ENCODE data around the gene STIM2.

The STIM2 gene

DNA sequence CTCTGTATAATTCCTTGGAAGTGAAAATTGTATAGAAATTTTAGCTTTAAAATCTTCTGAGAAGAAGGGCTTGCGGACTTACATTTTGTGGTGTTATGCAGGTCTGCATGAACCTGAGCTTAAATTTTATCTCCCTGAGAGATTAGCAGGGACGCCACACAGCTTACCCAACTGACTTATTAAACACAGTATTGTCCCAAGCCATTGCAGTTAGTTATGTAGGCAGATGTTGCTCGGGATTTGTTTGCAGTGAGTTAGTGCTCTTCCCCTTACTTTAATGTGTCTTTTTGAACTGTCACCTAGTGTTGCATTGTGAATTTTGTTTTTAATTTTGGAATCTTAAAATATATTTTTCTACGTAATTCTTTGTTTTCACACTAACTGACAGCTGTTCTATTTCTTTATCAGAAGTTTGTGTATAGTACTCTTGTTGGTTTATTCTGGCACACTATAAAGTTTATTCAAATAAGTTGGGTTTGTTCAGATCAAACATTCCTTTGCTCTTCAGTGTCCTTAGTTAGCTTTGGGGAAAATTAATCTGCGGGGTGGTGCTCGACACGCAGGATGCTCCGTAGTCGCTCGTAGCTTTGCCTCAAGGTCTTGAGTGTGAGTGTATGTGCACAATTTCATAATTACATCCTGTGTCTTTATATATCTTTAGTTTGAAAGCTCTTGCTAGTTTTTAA, 145.4 kb downstream of the STIM2 start:
- peak; percentile 26 for FAIRE-seq
- TF ChIP-seq TAF1 (IDR thresholded peaks at IDR 0.05; ENCODE audit: low read depth, low read length) (no peak), POLR2A (IDR thresholded peaks at IDR 0.05; ENCODE audit: low read depth, low read length) (no peak), POU2F2 (IDR thresholded peaks at IDR 0.05; ENCODE audit: low read depth, low read length) (no peak), SPI1 (IDR thresholded peaks at IDR 0.05; ENCODE audit: low read depth, low read length) (no peak), POLR2AphosphoS5 (IDR thresholded peaks at IDR 0.05; ENCODE audit: low read depth, low read length) (no peak), PAX5 (IDR thresholded peaks at IDR 0.05; ENCODE audit: insufficient read depth, low read length, severe bottlenecking) (no peak)
- DNase-seq (ENCODE audit: insufficient read length, low spot score): no peak

DNA sequence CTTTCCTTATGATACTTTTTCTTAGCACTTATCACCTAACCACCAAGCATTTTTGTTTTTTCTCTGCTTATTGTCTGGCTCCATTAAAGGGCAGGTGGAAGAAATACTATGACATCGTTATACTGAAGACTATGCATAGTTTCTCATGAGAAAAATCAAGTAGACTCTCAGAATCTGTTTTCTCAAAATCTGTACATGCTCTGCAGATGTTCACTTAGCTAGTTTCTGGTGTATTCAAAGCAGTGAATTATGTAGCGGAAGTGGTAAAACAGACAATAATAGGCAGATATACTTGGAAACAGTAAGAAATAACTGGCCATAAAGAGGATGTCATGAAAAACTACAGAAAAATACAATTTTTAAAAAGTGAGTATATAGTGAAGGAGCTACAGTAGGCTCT, 146.0 kb downstream of the STIM2 start:
- DNase-seq (ENCODE audit: insufficient read length, low spot score): no peak
- TF ChIP-seq POLR2A (IDR thresholded peaks at IDR 0.05; ENCODE audit: low read depth, low read length): no peak
- TF ChIP-seq SPI1 (IDR thresholded peaks at IDR 0.05; ENCODE audit: low read depth, low read length): peak; percentile 18; the same call in 1 of the 2 replicates
- no peak for FAIRE-seq

DNA sequence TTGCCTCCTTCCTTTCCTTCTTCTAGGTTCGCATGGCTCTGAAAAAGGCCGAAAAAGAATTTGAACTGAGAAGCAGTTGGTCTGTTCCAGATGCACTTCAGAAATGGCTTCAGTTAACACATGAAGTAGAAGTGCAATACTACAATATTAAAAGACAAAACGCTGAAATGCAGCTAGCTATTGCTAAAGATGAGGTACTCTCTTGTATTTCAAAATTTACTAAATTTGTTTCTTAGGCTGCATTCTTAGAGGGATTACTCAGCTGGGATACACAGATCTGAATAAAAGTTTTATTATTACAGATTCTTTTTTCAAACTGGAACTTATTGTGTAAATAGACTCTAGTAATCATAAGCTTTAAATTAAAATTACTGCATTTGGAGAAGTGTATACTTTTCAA, 146.9 kb downstream of the STIM2 start:
- no peak for TF ChIP-seq PAX5 (IDR thresholded peaks at IDR 0.05; ENCODE audit: insufficient read depth, low read length, severe bottlenecking)
- no peak for TF ChIP-seq TAF1 (IDR thresholded peaks at IDR 0.05; ENCODE audit: low read depth, low read length)
- DNase-seq (ENCODE audit: insufficient read length, low spot score) (no peak), FAIRE-seq (no peak)

DNA sequence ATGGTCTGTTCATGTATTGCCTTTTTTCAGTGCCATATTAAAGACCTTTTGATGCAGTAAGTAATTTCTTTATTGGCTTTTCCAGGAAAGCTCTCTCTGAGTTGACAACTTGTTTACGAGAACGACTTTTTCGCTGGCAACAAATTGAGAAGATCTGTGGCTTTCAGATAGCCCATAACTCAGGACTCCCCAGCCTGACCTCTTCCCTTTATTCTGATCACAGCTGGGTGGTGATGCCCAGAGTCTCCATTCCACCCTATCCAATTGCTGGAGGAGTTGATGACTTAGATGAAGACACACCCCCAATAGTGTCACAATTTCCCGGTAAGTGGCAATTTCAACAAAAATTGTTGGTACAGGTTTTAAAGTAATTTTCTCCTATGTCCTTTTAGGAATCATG, 148.0 kb downstream of the STIM2 start:
- FAIRE-seq (no peak), DNase-seq (ENCODE audit: insufficient read length, low spot score) (no peak)
- TF ChIP-seq SPI1 (IDR thresholded peaks at IDR 0.05; ENCODE audit: low read depth, low read length): no peak
- no peak for TF ChIP-seq PAX5 (IDR thresholded peaks at IDR 0.05; ENCODE audit: insufficient read depth, low read length, severe bottlenecking)
- TF ChIP-seq POLR2AphosphoS5 (IDR thresholded peaks at IDR 0.05; ENCODE audit: low read depth, low read length): no peak

- peak; percentile 48 for FAIRE-seq
- no peak for DNase-seq (ENCODE audit: insufficient read length, low spot score)
- TF ChIP-seq POLR2AphosphoS5 (IDR thresholded peaks at IDR 0.05; ENCODE audit: low read depth, low read length): no peak
- no peak for TF ChIP-seq POU2F2 (IDR thresholded peaks at IDR 0.05; ENCODE audit: low read depth, low read length)
- no peak for TF ChIP-seq POLR2A (IDR thresholded peaks at IDR 0.05; ENCODE audit: low read depth, low read length)
- TF ChIP-seq PAX5 (IDR thresholded peaks at IDR 0.05; ENCODE audit: insufficient read depth, low read length, severe bottlenecking): no peak
- TF ChIP-seq SPI1 (IDR thresholded peaks at IDR 0.05; ENCODE audit: low read depth, low read length): no peak
- no peak for TF ChIP-seq TAF1 (IDR thresholded peaks at IDR 0.05; ENCODE audit: low read depth, low read length)
These were observed 148.9 kb downstream of the STIM2 start for GRCh38 chr4:27009539-27009938.

DNA sequence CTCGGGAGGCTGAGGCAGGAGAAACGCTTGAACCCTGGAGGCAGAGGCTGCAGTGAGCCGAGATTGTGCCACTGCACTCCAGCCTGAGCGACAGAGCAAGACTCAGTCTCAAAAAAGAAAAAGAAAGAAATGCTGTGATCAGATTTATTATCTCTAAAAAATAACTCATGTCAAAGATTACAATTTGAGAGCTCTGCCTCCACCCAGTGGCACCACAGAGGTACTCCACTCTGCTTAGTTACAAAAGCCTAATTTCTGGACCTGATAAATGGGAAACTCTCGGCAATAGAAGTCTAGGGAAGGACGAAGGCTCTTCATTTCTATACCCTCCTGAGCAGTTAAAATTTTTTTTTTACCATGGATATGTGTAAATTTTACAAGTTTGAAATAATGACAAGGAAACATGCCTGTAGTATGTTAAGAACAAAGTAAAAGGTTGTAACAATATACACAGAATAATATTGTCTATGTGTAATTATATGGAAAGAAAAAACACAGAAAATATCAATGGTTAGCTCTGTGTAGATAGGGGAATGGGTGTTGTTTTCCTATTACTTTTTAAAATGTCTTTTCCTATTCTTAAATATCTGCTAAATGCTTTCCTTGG, 149.8 kb downstream of the STIM2 start:
- no peak for DNase-seq (ENCODE audit: insufficient read length, low spot score)
- TF ChIP-seq POLR2A (IDR thresholded peaks at IDR 0.05; ENCODE audit: low read depth, low read length): no peak
- no peak for TF ChIP-seq POLR2AphosphoS5 (IDR thresholded peaks at IDR 0.05; ENCODE audit: low read depth, low read length)
- no peak for TF ChIP-seq PAX5 (IDR thresholded peaks at IDR 0.05; ENCODE audit: insufficient read depth, low read length, severe bottlenecking)
- no peak for TF ChIP-seq SPI1 (IDR thresholded peaks at IDR 0.05; ENCODE audit: low read depth, low read length)
- TF ChIP-seq POU2F2 (IDR thresholded peaks at IDR 0.05; ENCODE audit: low read depth, low read length): no peak
- no peak for TF ChIP-seq TAF1 (IDR thresholded peaks at IDR 0.05; ENCODE audit: low read depth, low read length)

DNA sequence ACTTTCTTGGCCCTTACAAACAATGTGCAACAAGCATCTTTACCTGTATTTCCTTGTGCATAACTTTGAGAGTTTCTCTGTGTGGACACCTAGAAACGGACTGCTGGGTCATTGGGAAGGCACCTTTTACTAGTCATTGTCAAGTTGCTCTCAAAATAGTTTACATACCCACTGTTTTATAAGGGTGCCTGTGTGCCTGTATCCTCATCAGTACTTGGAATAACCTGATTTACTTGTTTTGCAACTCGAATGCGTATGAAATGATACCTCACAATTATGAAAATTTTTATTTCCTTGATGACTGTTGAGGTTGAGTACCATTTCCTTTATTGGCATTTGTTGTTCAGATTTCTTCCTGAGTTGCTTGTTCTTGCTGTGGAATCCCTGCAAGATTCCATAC, 150.8 kb downstream of the STIM2 start:
- TF ChIP-seq POU2F2 (IDR thresholded peaks at IDR 0.05; ENCODE audit: low read depth, low read length): no peak
- TF ChIP-seq PAX5 (IDR thresholded peaks at IDR 0.05; ENCODE audit: insufficient read depth, low read length, severe bottlenecking): no peak
- no peak for TF ChIP-seq POLR2AphosphoS5 (IDR thresholded peaks at IDR 0.05; ENCODE audit: low read depth, low read length)
- TF ChIP-seq SPI1 (IDR thresholded peaks at IDR 0.05; ENCODE audit: low read depth, low read length): no peak
- no peak for TF ChIP-seq POLR2A (IDR thresholded peaks at IDR 0.05; ENCODE audit: low read depth, low read length)
- no peak for TF ChIP-seq TAF1 (IDR thresholded peaks at IDR 0.05; ENCODE audit: low read depth, low read length)
- FAIRE-seq: no peak
- DNase-seq (ENCODE audit: insufficient read length, low spot score): no peak

More for the DNA sequence above, 149.8 kb downstream of the STIM2 start:
- no peak for FAIRE-seq

GRCh38 chr4:27013012-27013411, 152.4 kb downstream of the STIM2 start:
- DNase-seq (ENCODE audit: insufficient read length, low spot score): no peak
- no peak for FAIRE-seq
- TF ChIP-seq POLR2AphosphoS5 (IDR thresholded peaks at IDR 0.05; ENCODE audit: low read depth, low read length): no peak
- TF ChIP-seq SPI1 (IDR thresholded peaks at IDR 0.05; ENCODE audit: low read depth, low read length): no peak

GRCh38 chr4:27016551-27016950, 155.9 kb downstream of the STIM2 start:
- DNase-seq (ENCODE audit: insufficient read length, low spot score) (no peak), FAIRE-seq (no peak)
- no peak for TF ChIP-seq SPI1 (IDR thresholded peaks at IDR 0.05; ENCODE audit: low read depth, low read length)
- TF ChIP-seq PAX5 (IDR thresholded peaks at IDR 0.05; ENCODE audit: insufficient read depth, low read length, severe bottlenecking): no peak
- TF ChIP-seq POLR2A (IDR thresholded peaks at IDR 0.05; ENCODE audit: low read depth, low read length): no peak
- no peak for TF ChIP-seq POU2F2 (IDR thresholded peaks at IDR 0.05; ENCODE audit: low read depth, low read length)
- TF ChIP-seq POLR2AphosphoS5 (IDR thresholded peaks at IDR 0.05; ENCODE audit: low read depth, low read length): no peak
- no peak for TF ChIP-seq TAF1 (IDR thresholded peaks at IDR 0.05; ENCODE audit: low read depth, low read length)

DNA sequence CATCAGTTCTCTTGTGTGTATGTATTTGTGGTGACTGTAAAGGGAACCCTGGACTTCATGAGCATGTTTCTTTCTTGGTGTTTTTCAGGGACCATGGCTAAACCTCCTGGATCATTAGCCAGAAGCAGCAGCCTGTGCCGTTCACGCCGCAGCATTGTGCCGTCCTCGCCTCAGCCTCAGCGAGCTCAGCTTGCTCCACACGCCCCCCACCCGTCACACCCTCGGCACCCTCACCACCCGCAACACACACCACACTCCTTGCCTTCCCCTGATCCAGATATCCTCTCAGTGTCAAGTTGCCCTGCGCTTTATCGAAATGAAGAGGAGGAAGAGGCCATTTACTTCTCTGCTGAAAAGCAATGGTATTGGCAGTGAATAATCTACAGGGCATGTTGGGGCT, 157.0 kb downstream of the STIM2 start:
- no peak for FAIRE-seq
- DNase-seq (ENCODE audit: insufficient read length, low spot score): no peak
- TF ChIP-seq SPI1 (IDR thresholded peaks at IDR 0.05; ENCODE audit: low read depth, low read length): no peak
- no peak for TF ChIP-seq POLR2A (IDR thresholded peaks at IDR 0.05; ENCODE audit: low read depth, low read length)
- TF ChIP-seq POLR2AphosphoS5 (IDR thresholded peaks at IDR 0.05; ENCODE audit: low read depth, low read length): no peak
- no peak for TF ChIP-seq TAF1 (IDR thresholded peaks at IDR 0.05; ENCODE audit: low read depth, low read length)
- no peak for TF ChIP-seq PAX5 (IDR thresholded peaks at IDR 0.05; ENCODE audit: insufficient read depth, low read length, severe bottlenecking)
- no peak for TF ChIP-seq POU2F2 (IDR thresholded peaks at IDR 0.05; ENCODE audit: low read depth, low read length)

Data from GM12891 (cell line).